ENCODE measurements around the gene TDRD9. TPM values are rescaled to one million over a fixed set of nuclear protein-coding genes. Genes with fewer than 3 reads are reported as not detected.

TDRD9 gene
- total RNA-seq, 1 donor from 2014 or later: not detected

DNA sequence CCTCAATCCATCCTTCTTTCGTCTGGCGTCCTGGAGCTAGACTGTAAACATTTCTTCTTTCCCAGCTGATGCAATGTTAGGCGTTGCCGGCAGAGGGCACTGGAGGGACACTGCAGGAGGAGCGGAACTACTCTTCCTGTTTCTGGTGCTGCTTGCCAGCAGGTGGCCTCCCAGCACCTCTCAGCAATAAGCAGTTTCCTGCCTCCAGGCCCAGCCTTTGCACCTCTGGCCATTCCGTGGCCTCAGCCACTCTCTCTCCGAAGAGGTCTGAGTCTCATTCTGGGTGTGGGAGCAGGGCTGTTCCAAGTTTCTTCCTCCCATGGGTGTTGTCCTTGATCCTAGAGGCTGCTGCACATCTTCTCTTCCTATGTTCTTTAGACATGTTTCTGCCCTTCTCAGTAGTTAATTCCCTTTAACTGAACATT, 149.8 kb downstream of the TDRD9 start:
- Mint-ChIP-seq H3K36me3 (ENCODE audit: low read depth, unreplicated experiment) (peaks cover 3% of the 10 kb centered on the region), H3K9me3 (ENCODE audit: unreplicated experiment) (peaks cover under 1% of the 10 kb centered on the region), H3K4me3 (ENCODE audit: unreplicated experiment) (no peak overlapping the region), H3K27ac (ENCODE audit: unreplicated experiment) (no peak overlapping the region), H3K27me3 (ENCODE audit: low read depth, unreplicated experiment) (peaks cover 31% of the 10 kb centered on the region), H3K4me1 (ENCODE audit: low read depth, unreplicated experiment) (no peaks in the 10 kb centered on the region)
- H3K9ac ChIP-seq (ENCODE audit: low read length): no peak overlapping the region
- no peaks in the 10 kb centered on the region for H3K36me3 ChIP-seq (ENCODE audit: insufficient read depth, low read length)
- no peaks in the 10 kb centered on the region for H3K27me3 ChIP-seq (ENCODE audit: insufficient read depth, low read length)
- DNase-seq (ENCODE audit: low read depth) (peak; percentile 60), FAIRE-seq (peak; percentile 81)
- no peaks in the 10 kb centered on the region for H3K4me1 ChIP-seq (ENCODE audit: insufficient read depth, low read length)
- H2AFZ ChIP-seq (ENCODE audit: low read depth, low read length): no peak overlapping the region
- peaks cover 3% of the 10 kb centered on the region for H3K9me3 ChIP-seq (ENCODE audit: insufficient read depth, low read depth, low read length)
- no peak overlapping the region for H3K27ac ChIP-seq (ENCODE audit: low read depth, low read length)
- no peaks in the 10 kb centered on the region for H3K79me2 ChIP-seq (ENCODE audit: insufficient read depth, low read length)
- TF ChIP-seq, protein P1, sequence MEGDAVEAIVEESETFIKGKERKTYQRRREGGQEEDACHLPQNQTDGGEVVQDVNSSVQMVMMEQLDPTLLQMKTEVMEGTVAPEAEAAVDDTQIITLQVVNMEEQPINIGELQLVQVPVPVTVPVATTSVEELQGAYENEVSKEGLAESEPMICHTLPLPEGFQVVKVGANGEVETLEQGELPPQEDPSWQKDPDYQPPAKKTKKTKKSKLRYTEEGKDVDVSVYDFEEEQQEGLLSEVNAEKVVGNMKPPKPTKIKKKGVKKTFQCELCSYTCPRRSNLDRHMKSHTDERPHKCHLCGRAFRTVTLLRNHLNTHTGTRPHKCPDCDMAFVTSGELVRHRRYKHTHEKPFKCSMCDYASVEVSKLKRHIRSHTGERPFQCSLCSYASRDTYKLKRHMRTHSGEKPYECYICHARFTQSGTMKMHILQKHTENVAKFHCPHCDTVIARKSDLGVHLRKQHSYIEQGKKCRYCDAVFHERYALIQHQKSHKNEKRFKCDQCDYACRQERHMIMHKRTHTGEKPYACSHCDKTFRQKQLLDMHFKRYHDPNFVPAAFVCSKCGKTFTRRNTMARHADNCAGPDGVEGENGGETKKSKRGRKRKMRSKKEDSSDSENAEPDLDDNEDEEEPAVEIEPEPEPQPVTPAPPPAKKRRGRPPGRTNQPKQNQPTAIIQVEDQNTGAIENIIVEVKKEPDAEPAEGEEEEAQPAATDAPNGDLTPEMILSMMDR (IDR thresholded peaks at IDR 0.05; ENCODE audit: insufficient read depth, low read depth, low read length): peak; percentile 100
- TF ChIP-seq EZH2 (IDR thresholded peaks at IDR 0.05; ENCODE audit: insufficient read depth, low read length): no peak
- no peak overlapping the region for H3K4me3 ChIP-seq (ENCODE audit: insufficient read depth, low read depth, low read length)
- H4K20me1 ChIP-seq (ENCODE audit: insufficient read depth, low read length): no peaks in the 10 kb centered on the region
- H3K4me2 ChIP-seq (ENCODE audit: low read length): no peak overlapping the region

- Histone ChIP-seq H3K27me3 (ENCODE audit: insufficient read depth, low read length) (peaks cover 9% of the 10 kb centered on the region), H3K9ac (ENCODE audit: low read length) (no peak overlapping the region), H3K36me3 (ENCODE audit: insufficient read depth, low read length) (no peaks in the 10 kb centered on the region), H2AFZ (ENCODE audit: low read depth, low read length) (no peak overlapping the region), H3K27ac (ENCODE audit: low read depth, low read length) (no peak overlapping the region), H3K79me2 (ENCODE audit: insufficient read depth, low read length) (no peaks in the 10 kb centered on the region), H4K20me1 (ENCODE audit: insufficient read depth, low read length) (no peaks in the 10 kb centered on the region), H3K4me1 (ENCODE audit: insufficient read depth, low read length) (no peaks in the 10 kb centered on the region), H3K9me3 (ENCODE audit: insufficient read depth, low read depth, low read length) (no peaks in the 10 kb centered on the region), H3K4me3 (ENCODE audit: insufficient read depth, low read depth, low read length) (no peak overlapping the region), H3K4me2 (ENCODE audit: low read length) (no peak overlapping the region)
- DNase-seq (ENCODE audit: low read depth) (no peak), FAIRE-seq (no peak)
- Mint-ChIP-seq H3K4me1 (ENCODE audit: low read depth, unreplicated experiment) (no peaks in the 10 kb centered on the region), H3K27ac (ENCODE audit: unreplicated experiment) (no peak overlapping the region), H3K9me3 (ENCODE audit: unreplicated experiment) (no peaks in the 10 kb centered on the region), H3K27me3 (ENCODE audit: low read depth, unreplicated experiment) (peaks cover 42% of the 10 kb centered on the region), H3K4me3 (ENCODE audit: unreplicated experiment) (no peak overlapping the region), H3K36me3 (ENCODE audit: low read depth, unreplicated experiment) (peaks cover 3% of the 10 kb centered on the region)
- TF ChIP-seq, protein P1 (IDR thresholded peaks at IDR 0.05; ENCODE audit: insufficient read depth, low read depth, low read length): no peak
- TF ChIP-seq EZH2 (IDR thresholded peaks at IDR 0.05; ENCODE audit: insufficient read depth, low read length): no peak
Measured at GRCh38 chr14:104080376-104081260, 152.4 kb downstream of the TDRD9 start.
